Measurements from ENCODE around the gene CD300C.
"Not testable (repeated sequence)": the region's sequence is repeated elsewhere in the genome, so short reads cannot be mapped to it uniquely, and the experiment has no call there.

The CD300C gene

GRCh38 chr17:74522381-74523105, 23.4 kb downstream of the CD300C start:
- Mint-ChIP-seq H3K36me3 (ENCODE audit: low read depth) (no peaks in the 10 kb centered on the region), H3K4me3 (no peak overlapping the region), H3K4me1 (no peaks in the 10 kb centered on the region), H3K27ac (no peak overlapping the region), H3K27me3 (ENCODE audit: low read depth) (peaks cover 38% of the 10 kb centered on the region), H3K9me3 (peaks cover 19% of the 10 kb centered on the region)
- TF ChIP-seq, protein P1, sequence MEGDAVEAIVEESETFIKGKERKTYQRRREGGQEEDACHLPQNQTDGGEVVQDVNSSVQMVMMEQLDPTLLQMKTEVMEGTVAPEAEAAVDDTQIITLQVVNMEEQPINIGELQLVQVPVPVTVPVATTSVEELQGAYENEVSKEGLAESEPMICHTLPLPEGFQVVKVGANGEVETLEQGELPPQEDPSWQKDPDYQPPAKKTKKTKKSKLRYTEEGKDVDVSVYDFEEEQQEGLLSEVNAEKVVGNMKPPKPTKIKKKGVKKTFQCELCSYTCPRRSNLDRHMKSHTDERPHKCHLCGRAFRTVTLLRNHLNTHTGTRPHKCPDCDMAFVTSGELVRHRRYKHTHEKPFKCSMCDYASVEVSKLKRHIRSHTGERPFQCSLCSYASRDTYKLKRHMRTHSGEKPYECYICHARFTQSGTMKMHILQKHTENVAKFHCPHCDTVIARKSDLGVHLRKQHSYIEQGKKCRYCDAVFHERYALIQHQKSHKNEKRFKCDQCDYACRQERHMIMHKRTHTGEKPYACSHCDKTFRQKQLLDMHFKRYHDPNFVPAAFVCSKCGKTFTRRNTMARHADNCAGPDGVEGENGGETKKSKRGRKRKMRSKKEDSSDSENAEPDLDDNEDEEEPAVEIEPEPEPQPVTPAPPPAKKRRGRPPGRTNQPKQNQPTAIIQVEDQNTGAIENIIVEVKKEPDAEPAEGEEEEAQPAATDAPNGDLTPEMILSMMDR (IDR thresholded peaks at IDR 0.05; ENCODE audit: unreplicated experiment in 3 of 3) = no peak

DNA sequence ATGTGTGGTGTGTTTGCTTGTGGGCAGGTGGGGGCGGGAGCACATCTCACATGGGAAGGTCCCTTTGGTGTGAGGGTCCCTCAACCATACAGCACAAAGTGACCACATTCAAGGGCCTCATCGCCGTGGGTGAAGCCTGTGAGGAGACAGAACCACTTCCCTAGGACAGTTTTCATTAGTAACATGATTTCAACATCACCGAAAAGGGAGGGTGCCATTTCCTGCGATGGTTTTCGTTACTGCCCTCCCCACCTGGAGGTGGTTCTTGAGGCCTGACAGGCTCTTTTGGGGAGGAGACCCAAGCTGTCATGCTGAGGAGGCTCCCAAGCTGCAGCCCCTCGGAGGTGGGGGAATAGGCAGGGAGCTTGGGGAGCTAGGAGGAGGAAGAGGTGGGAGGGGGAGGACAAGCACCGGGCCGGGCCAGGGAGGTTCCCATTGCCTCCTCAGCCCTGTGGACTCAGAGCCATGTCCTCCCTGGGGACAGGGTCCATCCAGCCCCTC, 24.2 kb downstream of the CD300C start:
- TF ChIP-seq, protein P1 (IDR thresholded peaks at IDR 0.05; ENCODE audit: unreplicated experiment in 3 of 3) = no peak
- peaks cover 19% of the 10 kb centered on the region for H3K9me3 Mint-ChIP-seq
- peaks cover 40% of the 10 kb centered on the region for H3K27me3 Mint-ChIP-seq (ENCODE audit: low read depth)
- H3K4me1 Mint-ChIP-seq = no peaks in the 10 kb centered on the region
- H3K36me3 Mint-ChIP-seq (ENCODE audit: low read depth) = no peaks in the 10 kb centered on the region
- no peak overlapping the region for H3K4me3 Mint-ChIP-seq
- H3K27ac Mint-ChIP-seq = no peak overlapping the region

GRCh38 chr17:74520790-74521480, 25.0 kb downstream of the CD300C start:
- TF ChIP-seq, protein P1 (IDR thresholded peaks at IDR 0.05; ENCODE audit: unreplicated experiment in 3 of 3) = no peak
- H3K36me3 Mint-ChIP-seq (ENCODE audit: low read depth) = no peaks in the 10 kb centered on the region
- peaks cover 19% of the 10 kb centered on the region for H3K9me3 Mint-ChIP-seq
- H3K4me3 Mint-ChIP-seq = no peak overlapping the region
- H3K27me3 Mint-ChIP-seq (ENCODE audit: low read depth) = peaks cover 40% of the 10 kb centered on the region
- H3K4me1 Mint-ChIP-seq = no peaks in the 10 kb centered on the region
- no peak overlapping the region for H3K27ac Mint-ChIP-seq

- H3K4me3 Mint-ChIP-seq = no peak overlapping the region
- H3K9me3 Mint-ChIP-seq = peaks cover 22% of the 10 kb centered on the region
- no peaks in the 10 kb centered on the region for H3K36me3 Mint-ChIP-seq (ENCODE audit: low read depth)
- TF ChIP-seq, protein P1 (IDR thresholded peaks at IDR 0.05; ENCODE audit: unreplicated experiment in 3 of 3) = no peak
- peaks cover 41% of the 10 kb centered on the region for H3K27me3 Mint-ChIP-seq (ENCODE audit: low read depth)
- H3K27ac Mint-ChIP-seq = no peak overlapping the region
- H3K4me1 Mint-ChIP-seq = no peaks in the 10 kb centered on the region
Measured at GRCh38 chr17:74520016-74520434, 25.9 kb downstream of the CD300C start.

- not testable (repeated sequence) for H3K4me1 Mint-ChIP-seq, H3K4me3 Mint-ChIP-seq, H3K27ac Mint-ChIP-seq
- Mint-ChIP-seq H3K36me3 (ENCODE audit: low read depth) (peaks cover 10% of the 10 kb centered on the region), H3K9me3 (peaks cover 33% of the 10 kb centered on the region), H3K27me3 (ENCODE audit: low read depth) (peaks cover 44% of the 10 kb centered on the region)
Measured at GRCh38 chr17:74518413-74518981, 27.4 kb downstream of the CD300C start.

DNA sequence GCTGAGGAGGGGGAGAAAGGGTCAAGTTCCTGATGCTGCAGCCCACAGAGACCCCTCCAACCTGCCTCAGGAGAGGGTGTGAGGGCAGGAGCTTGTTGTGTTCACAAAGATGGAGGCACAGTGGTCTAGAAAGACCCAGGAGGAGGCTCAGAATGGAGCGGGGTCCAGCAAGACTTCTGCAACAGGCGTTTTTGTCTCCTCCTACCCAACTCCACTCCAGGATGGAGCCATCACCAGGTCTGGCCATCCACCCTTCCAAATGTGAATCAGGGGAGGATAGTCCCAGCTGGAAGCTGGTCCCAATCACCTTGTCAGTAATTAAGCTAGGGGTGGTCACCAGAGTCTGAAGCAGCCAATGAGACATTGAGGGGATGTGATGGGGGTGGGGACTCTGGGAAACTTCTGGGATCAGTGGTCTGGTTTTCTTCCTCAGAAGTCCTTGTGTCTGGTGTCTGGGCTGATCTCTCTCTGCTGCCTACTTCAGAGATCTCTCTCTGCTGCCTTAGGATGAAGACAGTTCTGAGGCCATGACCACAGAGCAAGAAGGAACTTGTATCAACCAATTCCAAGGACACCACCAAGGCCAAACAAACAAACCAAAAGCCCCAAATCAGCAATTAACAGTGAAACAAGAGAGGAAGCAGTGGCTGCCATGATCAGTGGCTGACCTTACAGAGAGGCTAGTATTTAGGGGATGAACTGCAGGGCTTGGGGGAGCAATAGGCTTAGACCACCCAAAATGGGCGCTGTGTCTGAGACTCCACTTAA, 29.2 kb downstream of the CD300C start:
- TF ChIP-seq, protein P1 (IDR thresholded peaks at IDR 0.05; ENCODE audit: unreplicated experiment in 3 of 3) = no peak
- no peak overlapping the region for H3K27ac Mint-ChIP-seq
- peaks cover 48% of the 10 kb centered on the region for H3K27me3 Mint-ChIP-seq (ENCODE audit: low read depth)
- no peak overlapping the region for H3K4me3 Mint-ChIP-seq
- peaks cover 10% of the 10 kb centered on the region for H3K36me3 Mint-ChIP-seq (ENCODE audit: low read depth)
- H3K4me1 Mint-ChIP-seq = no peaks in the 10 kb centered on the region
- H3K9me3 Mint-ChIP-seq = peaks cover 33% of the 10 kb centered on the region
